Inflammatory macrophage (primary cell): ENCODE data around the gene CYB561D2.

Experiments
- DNase-seq, 2 donors: peaks; one replicate each; pipeline ENCODE4 v3.0.0-alpha.2; 2020 to 2022

The CYB561D2 gene

DNA sequence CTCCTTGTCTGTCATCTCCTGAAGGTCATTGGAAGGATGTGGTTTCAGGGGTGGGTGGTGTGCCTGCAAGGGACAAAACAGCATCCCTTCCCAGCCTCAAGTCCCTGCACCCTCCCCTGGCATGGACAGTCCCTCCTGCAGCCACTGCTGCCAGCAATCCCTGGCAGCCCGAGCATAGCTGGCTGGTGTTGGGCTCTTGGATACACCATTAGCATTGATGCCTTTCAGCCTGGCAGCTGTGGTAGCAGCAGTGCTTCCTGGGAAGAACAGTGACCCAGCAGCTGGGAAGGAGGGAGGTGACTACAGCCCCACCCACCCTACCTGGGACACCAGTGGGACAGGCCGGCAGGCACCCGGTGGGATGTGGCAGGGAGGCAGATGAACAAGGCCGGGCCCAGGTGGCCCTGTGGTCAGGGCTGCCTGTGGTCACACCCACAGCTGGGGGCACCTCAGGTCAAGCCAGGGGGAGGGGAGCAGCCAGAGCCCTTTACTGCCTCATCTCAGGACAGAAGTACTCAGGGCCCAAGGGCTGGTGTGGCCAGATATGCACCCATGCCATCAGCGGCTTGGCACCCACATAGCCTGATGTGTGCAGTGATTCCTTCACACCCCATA is 41.5 kb downstream of the CYB561D2 start:
- no peak for DNase-seq

- DNase-seq = no peak
Observed at GRCh38 chr3:50393061-50393460, 42.4 kb downstream of the CYB561D2 start.

GRCh38 chr3:50395070-50395860 is 44.6 kb downstream of the CYB561D2 start:
- DNase-seq = peak; percentile 81 to 89

DNA sequence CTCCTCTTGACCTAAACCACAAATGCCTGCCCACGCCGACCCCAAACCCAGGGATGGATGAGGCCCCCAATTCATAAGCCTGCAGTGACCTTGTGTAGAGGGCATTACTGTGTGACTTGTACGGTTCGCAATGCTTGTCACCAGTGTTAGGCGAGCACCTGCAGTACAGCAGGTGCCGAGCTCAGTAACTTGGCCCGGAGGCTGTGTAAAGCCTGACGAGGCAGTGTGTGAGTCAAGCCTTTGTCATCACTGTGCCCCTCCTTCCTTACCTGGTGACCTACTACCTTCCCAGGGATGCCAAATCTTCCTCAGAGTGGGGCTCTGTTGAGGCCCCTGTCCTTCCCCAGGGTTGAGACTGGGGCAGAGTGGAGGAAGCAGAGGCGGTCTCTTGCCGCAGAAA is 45.8 kb downstream of the CYB561D2 start:
- DNase-seq = no peak

DNA sequence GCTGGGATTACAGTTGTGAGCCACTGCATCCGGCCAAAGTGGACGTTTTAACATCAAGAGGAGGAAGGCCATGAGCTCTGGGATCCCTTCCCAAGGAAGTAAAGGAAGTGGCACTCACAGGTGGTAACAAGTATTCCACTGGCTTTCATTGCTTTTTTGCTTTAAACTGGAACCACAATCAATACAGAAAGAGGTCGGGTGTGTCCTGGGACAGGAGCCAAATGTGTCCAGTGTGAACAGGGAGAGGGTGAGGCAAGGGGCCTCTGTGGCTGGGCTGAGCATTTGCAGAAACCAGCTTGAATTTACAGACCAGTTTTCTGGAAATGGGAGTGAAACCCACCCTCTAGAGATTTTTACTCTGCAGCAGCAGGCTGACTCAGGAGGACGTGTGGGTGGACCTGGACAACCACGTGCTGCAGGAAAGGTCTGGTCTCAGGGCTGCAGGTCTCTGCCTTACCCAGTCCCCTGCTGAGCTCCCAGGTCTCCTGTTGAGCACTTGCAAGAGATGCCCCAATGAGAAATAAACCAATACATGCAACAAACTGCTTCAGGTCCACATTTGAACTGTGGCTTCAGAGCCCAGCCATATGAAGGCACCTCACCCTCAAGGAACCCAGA is 51.4 kb downstream of the CYB561D2 start:
- no peak for DNase-seq
